ENCODE data around the gene HABP4.

DNA sequence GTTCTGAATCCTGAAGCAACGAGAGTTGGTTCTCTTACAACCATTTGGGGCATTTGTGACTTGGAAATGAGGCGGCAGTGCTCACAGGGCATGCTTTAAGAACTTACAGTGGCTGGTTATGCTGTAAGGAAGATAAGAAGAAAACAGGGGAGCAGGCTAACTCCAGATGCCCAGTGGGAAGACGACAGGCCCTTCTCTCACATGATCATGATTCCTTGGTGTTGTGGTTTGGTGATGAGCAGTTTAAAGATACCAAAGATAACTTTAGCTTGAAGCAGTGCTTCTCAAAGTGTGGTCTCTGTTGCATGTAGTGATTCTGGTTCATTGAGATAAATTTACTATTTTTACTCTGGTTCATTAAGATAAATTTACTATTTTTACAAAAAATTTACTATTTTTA is 2.6 kb upstream of the HABP4 start:
- TF ChIP-seq, protein P1, sequence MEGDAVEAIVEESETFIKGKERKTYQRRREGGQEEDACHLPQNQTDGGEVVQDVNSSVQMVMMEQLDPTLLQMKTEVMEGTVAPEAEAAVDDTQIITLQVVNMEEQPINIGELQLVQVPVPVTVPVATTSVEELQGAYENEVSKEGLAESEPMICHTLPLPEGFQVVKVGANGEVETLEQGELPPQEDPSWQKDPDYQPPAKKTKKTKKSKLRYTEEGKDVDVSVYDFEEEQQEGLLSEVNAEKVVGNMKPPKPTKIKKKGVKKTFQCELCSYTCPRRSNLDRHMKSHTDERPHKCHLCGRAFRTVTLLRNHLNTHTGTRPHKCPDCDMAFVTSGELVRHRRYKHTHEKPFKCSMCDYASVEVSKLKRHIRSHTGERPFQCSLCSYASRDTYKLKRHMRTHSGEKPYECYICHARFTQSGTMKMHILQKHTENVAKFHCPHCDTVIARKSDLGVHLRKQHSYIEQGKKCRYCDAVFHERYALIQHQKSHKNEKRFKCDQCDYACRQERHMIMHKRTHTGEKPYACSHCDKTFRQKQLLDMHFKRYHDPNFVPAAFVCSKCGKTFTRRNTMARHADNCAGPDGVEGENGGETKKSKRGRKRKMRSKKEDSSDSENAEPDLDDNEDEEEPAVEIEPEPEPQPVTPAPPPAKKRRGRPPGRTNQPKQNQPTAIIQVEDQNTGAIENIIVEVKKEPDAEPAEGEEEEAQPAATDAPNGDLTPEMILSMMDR (conservative IDR thresholded peaks at IDR 0.05) = no peak
- no peak for TF ChIP-seq ZFX (IDR thresholded peaks at IDR 0.05)

Measured in C4-2B (cell line).